ENCODE data around the gene NCBP3. TPM values are rescaled to one million over a fixed set of nuclear protein-coding genes. Genes with fewer than 3 reads are reported as not detected.
A peak's percentile ranks its signal among the peaks of the same experiment; 100 is the strongest.

The NCBP3 gene
- total and polyA plus RNA-seq, 2 of the 4 experiments (the other 2 are of a cell fraction), result 10.8 to 13.5 TPM

DNA sequence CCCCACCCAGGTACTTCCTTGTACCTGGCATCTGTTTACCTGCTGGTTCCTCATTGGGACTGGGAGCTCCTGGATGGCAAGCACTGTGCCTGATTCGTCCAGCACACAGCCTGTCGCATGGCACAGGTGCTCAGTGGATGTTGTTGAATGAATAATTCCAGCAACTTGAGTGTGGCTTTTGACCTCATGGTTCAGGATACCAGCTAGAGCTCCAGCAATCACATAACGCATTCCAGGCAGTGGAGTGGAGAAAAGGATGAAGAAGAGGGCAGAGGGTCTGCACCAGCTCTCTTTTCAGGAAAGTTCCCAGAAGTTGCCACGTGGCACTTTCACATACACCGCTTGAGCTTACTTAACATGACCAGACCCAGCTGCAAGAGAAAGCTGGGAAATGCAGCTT, 48.1 kb upstream of the NCBP3 start:
- Histone ChIP-seq H2BK20ac (ENCODE audit: low read depth, low read length) (no peak overlapping the region), H4K91ac (ENCODE audit: insufficient read depth, low read depth, low read length) (no peak overlapping the region), H2BK120ac (ENCODE audit: low read depth, low read length) (no peak overlapping the region), H2AK9ac (replicated peaks; ENCODE audit: low read depth, low read length, poor library complexity) (peak overlapping the region; percentile 29), H4K5ac (ENCODE audit: low read depth, low read length) (no peak overlapping the region), H3K36me3 (ENCODE audit: control insufficient read depth, insufficient read depth, low read length) (no peaks in the 10 kb centered on the region), H3K9ac (ENCODE audit: low read depth, low read length) (no peak overlapping the region), H3K14ac (replicated peaks; ENCODE audit: low read depth, low read length) (no peak overlapping the region), H2AFZ (replicated peaks; ENCODE audit: low read length, poor library complexity) (no peak overlapping the region), H3K4me2 (ENCODE audit: low read depth, low read length) (no peak overlapping the region), H3K56ac (ENCODE audit: extremely low read depth, insufficient read depth, low read length) (no peak overlapping the region), H3K9me3 (ENCODE audit: control insufficient read depth, insufficient read depth, low read length) (no peaks in the 10 kb centered on the region), H2BK5ac (ENCODE audit: low read depth, low read length, poor library complexity, severe bottlenecking) (no peak overlapping the region), H3K79me1 (ENCODE audit: low read depth in 1 of 2, low read length in 2 of 2) (peaks cover 7 to 29% of the 10 kb centered on the region in 2 experiments; a peak in 3 of 4 replicates), H3K27ac (ENCODE audit: insufficient read depth, low read length) (no peak overlapping the region), H2BK15ac (ENCODE audit: low read depth, low read length) (no peak overlapping the region), H3K4me1 (ENCODE audit: control insufficient read depth, insufficient read depth, low read length) (peaks cover 29% of the 10 kb centered on the region), H3K9me1 (ENCODE audit: insufficient read depth, low read length) (peaks cover 29% of the 10 kb centered on the region), H3K4ac (ENCODE audit: low read depth, low read length) (no peak overlapping the region), H3K27me3 (ENCODE audit: control insufficient read depth, insufficient read depth, low read length) (no peaks in the 10 kb centered on the region), H4K20me1 (ENCODE audit: insufficient read depth, low read length) (peaks cover 6% of the 10 kb centered on the region; the same call in 1 of the 2 replicates), H3K18ac (ENCODE audit: low read depth, low read length) (no peak overlapping the region), H2AK5ac (ENCODE audit: low read depth, low read length) (peak overlapping the region; percentile 15; the same call in 1 of the 2 replicates), H4K8ac (ENCODE audit: low read depth in 2 of 2, low read length in 2 of 2) (no peak overlapping the region; a peak in 1 of 4 replicates), H3K4me3 (ENCODE audit: insufficient read depth, low read depth, low read length) (no peak overlapping the region), H3K23ac (ENCODE audit: low read depth, low read length) (no peak overlapping the region)
- CTCF ChIA-PET, result interaction anchor here (0.6 kb wide), 1 partner anchor 30 kb away, joined by 5 read pairs; no protein-coding TSS in a partner anchor
- no peak for TF ChIP-seq RFX5 (IDR thresholded peaks at IDR 0.05; ENCODE audit: low read depth, low read length)
- TF ChIP-seq SMC3 (IDR thresholded peaks at IDR 0.05; ENCODE audit: low read depth, low read length), result no peak
- TF ChIP-seq, protein P1, sequence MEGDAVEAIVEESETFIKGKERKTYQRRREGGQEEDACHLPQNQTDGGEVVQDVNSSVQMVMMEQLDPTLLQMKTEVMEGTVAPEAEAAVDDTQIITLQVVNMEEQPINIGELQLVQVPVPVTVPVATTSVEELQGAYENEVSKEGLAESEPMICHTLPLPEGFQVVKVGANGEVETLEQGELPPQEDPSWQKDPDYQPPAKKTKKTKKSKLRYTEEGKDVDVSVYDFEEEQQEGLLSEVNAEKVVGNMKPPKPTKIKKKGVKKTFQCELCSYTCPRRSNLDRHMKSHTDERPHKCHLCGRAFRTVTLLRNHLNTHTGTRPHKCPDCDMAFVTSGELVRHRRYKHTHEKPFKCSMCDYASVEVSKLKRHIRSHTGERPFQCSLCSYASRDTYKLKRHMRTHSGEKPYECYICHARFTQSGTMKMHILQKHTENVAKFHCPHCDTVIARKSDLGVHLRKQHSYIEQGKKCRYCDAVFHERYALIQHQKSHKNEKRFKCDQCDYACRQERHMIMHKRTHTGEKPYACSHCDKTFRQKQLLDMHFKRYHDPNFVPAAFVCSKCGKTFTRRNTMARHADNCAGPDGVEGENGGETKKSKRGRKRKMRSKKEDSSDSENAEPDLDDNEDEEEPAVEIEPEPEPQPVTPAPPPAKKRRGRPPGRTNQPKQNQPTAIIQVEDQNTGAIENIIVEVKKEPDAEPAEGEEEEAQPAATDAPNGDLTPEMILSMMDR (conservative IDR thresholded peaks at IDR 0.05; ENCODE audit: low read depth, low read length), result no peak
- TF ChIP-seq BHLHE40 (IDR thresholded peaks at IDR 0.05; ENCODE audit: low read depth, low read length), result no peak
- no peak for TF ChIP-seq POLR2A (IDR thresholded peaks at IDR 0.05; ENCODE audit: low read depth, low read length)
- TF ChIP-seq MXI1 (IDR thresholded peaks at IDR 0.05; ENCODE audit: borderline replicate concordance, low read depth, low read length), result no peak
- intact Hi-C loops (cut with micrococcal nuclease), result no loop called here
- DNase-seq, result no peak
- WGBS, 2 experiments (ENCODE audit: extremely low coverage in 2 of 2, insufficient read length in 1 of 2), result 94% methylated on average over 2 of the region's 5 CpGs; no CpG with 5 or more reads in 1 of the 2 experiments
- dilution Hi-C loops (cut with HindIII; ENCODE audit: low sequenced_read_pairs, unreplicated experiment), result no loop called here
- in situ Hi-C loops (cut with MboI; ENCODE audit: low sequenced_read_pairs), result no loop called here
- POLR2A ChIA-PET (ENCODE audit: unreplicated experiment), result interaction anchor here (0.5 kb wide), 1 partner anchor 8 kb away, joined by 3 read pairs; no protein-coding TSS in a partner anchor
- no TSS peak for BruUV-seq (replicated peaks)
- no peak for ATAC-seq (ENCODE audit: low read depth)

Measured in IMR-90 (cell line).